DMS 273 treated with DMSO at 0.1 percent for 48 hours (cell line): ENCODE measurements around the gene PNPLA8.

Source experiments
- DNase-seq: peaks from one replicate; lab custom pipeline; 2025; lab: John Stamatoyannopoulos, UW

PNPLA8 gene

DNA sequence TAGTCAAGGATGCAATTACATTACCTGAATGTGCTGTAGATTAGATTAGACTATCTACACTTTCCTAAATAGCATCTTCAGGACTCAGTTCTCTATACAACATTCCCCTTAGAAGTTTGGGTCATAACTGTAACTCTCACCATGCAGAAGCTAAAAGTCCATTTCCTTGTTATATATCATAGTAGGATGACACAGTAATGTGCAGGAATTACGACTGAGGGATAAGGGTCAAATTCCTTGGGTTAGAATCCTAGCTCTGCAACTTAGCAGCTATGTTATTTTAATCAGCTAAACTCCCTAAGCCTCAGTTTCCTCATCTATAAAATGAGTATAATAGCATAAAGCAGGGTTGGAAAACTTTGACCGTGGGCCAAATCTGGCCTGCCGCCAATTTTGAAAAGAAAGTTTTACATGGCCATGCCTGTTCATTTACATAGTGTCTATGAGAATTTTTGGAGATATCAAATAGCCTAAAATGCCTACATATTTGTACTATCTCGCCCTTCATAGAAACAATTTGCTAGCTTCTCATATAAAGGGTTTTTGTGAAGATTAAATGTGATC lies 84.5 kb downstream of the PNPLA8 start:
- no peak for DNase-seq

DNA sequence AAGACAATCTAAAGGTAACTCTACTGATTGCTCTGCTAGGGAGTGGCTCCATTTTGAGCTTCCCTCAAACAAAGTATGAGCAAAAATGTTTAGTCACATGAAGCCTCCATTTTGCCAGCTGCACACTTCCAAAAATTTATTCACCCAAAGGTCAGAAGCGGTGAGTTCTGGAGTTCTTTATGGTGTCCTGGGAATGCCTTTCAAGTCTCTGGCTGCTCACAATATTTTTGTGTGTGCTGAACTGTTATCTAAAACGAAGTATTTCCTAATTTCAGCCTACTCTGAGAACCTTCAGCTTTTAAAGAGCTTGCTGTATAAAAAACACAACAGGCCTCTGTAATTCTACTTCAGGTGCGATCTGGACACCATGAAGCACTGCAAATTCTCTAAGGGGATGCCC lies 85.3 kb downstream of the PNPLA8 start:
- DNase-seq = no peak

GRCh38 chr7:108436906-108437305 lies 89.0 kb downstream of the PNPLA8 start:
- no peak for DNase-seq

- no peak for DNase-seq
These were observed 91.9 kb downstream of the PNPLA8 start for GRCh38 chr7:108434010-108434409.

DNA sequence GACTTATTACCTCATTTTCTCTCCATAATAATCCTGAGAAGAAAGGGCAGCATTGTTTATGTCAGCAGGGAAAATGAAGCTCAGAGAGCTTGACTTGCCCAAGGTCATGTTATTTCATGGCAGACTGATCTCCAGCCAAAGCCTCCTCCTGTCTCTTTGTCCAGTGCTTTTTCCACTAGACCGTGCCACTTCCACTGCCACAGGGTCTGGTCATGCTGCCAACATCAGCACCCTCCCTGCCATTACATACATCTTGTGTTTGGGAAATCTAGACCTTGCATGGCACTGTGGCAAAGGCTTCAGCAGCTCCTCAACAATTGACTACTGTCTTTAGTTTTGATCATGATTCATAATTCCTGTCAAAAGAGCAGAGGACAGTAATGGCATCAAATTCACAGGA lies 94.8 kb downstream of the PNPLA8 start:
- no peak for DNase-seq

- DNase-seq = no peak
These were observed 95.3 kb downstream of the PNPLA8 start for GRCh38 chr7:108430664-108431063.

- DNase-seq = no peak
These were observed 98.2 kb downstream of the PNPLA8 start for GRCh38 chr7:108427766-108428165.

- DNase-seq = no peak
These were observed 100.1 kb downstream of the PNPLA8 start for GRCh38 chr7:108425714-108426275.

- DNase-seq = no peak
These were observed 101.9 kb downstream of the PNPLA8 start for GRCh38 chr7:108424013-108424412.

- DNase-seq = no peak
These were observed 102.6 kb downstream of the PNPLA8 start for GRCh38 chr7:108423089-108423989.

GRCh38 chr7:108421720-108422331 lies 104.1 kb downstream of the PNPLA8 start:
- no peak for DNase-seq
